Cardiac fibroblast (primary cell): ENCODE data around the gene TIGD4.

ENCODE experiments used
- DNase-seq, 2 donors: peaks; one replicate each; pipeline versions ENCODE4 v3.0.0 to v3.0.0-alpha.2; 2010; ENCODE audit warnings: low read depth in 2 of 2
- H3K4me3 ChIP-seq, 2 donors: replicated peaks in 1 of 2; 1 replicate in 1 of 2; 2 replicates in 1 of 2; pipeline ENCODE4 v1.5.1; 2011; ENCODE audit warnings: low read depth in 2 of 2, low read length in 2 of 2, mild to moderate bottlenecking in 2 of 2, moderate library complexity in 1 of 2
- TF ChIP-seq, protein P1 (sequence below): IDR thresholded peaks from one replicate; pipeline ENCODE4 v1.5.1; 2011; ENCODE audit warnings: low read depth, mild to moderate bottlenecking, low read length, inconsistent platforms

TIGD4 gene

DNA sequence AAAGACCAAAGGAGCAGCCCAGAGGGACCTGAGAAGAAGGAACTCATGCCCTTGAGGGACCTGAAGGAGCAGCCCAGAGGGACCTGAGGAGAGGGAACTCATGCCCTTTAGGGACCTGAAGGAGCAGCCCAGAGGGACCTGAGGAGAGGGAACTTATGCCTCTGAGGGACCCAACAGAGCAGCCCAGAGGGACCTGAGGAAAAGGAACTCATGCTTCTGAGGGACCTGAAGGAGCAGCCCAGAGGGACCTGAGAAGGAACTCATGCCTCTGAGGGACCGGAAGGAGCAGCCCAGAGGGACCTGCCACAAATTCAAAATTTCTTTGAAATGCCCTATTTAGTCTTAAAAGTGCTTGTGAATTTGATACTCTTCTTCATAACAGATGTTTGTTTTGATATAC, 51.2 kb downstream of the TIGD4 start:
- TF ChIP-seq, protein P1, sequence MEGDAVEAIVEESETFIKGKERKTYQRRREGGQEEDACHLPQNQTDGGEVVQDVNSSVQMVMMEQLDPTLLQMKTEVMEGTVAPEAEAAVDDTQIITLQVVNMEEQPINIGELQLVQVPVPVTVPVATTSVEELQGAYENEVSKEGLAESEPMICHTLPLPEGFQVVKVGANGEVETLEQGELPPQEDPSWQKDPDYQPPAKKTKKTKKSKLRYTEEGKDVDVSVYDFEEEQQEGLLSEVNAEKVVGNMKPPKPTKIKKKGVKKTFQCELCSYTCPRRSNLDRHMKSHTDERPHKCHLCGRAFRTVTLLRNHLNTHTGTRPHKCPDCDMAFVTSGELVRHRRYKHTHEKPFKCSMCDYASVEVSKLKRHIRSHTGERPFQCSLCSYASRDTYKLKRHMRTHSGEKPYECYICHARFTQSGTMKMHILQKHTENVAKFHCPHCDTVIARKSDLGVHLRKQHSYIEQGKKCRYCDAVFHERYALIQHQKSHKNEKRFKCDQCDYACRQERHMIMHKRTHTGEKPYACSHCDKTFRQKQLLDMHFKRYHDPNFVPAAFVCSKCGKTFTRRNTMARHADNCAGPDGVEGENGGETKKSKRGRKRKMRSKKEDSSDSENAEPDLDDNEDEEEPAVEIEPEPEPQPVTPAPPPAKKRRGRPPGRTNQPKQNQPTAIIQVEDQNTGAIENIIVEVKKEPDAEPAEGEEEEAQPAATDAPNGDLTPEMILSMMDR: no peak
- no peak overlapping the region for H3K4me3 ChIP-seq
- no peak for DNase-seq

- DNase-seq: no peak
- no peak overlapping the region for H3K4me3 ChIP-seq
- TF ChIP-seq, protein P1: no peak
Measured at GRCh38 chr4:152727784-152728183, 51.7 kb downstream of the TIGD4 start.

DNA sequence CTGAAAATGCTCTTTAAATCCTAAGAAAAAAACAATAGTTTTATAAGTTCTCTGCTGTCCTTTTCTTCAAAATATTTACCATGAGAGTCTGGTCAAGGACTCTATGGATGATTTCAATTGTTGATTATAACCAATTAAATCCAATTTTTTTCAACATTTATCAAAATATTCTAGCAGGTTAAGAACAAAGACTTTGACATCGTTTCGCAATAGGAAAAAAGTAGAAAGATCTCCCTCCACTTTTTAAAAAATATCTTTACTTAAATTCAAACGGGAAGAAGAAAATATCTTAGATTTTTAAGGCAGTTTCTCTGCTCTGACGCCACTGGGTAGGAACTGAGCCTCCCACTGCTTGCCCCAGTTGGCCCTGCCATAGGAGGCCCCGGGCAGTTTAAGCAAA, 55.0 kb downstream of the TIGD4 start:
- DNase-seq: no peak
- TF ChIP-seq, protein P1: no peak
- no peak overlapping the region for H3K4me3 ChIP-seq

DNA sequence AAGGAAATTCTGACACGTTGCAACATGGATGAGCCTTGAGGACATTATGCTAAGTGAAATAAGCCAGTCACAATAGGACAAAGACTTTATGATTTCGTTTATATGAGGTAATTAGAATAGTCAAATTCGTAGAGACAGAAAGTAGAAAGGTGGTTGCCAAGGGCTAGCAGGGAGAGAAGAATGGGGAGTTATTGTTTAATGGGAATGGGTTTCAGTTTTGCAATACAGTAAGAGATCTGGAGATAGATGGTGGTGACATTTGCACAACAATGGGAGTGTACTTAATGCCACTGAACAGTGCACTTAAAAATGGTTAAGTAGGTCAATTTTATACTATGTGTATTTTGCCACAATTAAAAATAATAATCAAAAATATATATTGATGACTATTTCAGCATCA, 56.3 kb downstream of the TIGD4 start:
- TF ChIP-seq, protein P1: no peak
- DNase-seq: no peak
- H3K4me3 ChIP-seq: no peak overlapping the region

GRCh38 chr4:152719801-152720556, 59.6 kb downstream of the TIGD4 start:
- DNase-seq: no peak
- TF ChIP-seq, protein P1: no peak
- H3K4me3 ChIP-seq: no peak overlapping the region
